Amygdala (tissue), 56 donors: ENCODE results near the gene FEM1B.

Experiments used
- DNase-seq, 56 donors: peaks; one replicate each; lab custom pipeline; 2025; lab: John Stamatoyannopoulos, UW

Gene FEM1B

GRCh38 chr15:68279779-68280753, 2.5 kb downstream of the FEM1B start:
- no peak for DNase-seq

GRCh38 chr15:68281008-68281407, 3.5 kb downstream of the FEM1B start:
- DNase-seq: no peak

DNA sequence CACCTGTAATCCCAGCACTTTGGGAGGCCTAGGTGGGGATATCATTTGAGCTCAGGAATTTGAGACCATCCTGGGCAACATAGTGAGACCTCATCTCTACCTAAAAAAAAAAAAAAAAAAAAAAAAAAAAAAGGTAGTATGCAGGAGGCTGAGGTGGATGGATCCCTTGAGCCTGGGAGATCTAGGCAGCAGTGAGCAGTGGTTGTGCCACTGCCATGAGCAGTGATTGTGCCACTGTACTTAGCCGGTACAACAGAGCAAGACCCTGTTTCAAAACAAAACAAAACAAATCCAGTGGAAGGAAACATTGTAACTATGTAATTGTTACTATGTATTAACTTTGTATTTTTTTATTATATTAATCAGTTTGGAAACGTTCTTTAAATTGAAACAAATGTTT, 5.9 kb downstream of the FEM1B start:
- no peak for DNase-seq

DNA sequence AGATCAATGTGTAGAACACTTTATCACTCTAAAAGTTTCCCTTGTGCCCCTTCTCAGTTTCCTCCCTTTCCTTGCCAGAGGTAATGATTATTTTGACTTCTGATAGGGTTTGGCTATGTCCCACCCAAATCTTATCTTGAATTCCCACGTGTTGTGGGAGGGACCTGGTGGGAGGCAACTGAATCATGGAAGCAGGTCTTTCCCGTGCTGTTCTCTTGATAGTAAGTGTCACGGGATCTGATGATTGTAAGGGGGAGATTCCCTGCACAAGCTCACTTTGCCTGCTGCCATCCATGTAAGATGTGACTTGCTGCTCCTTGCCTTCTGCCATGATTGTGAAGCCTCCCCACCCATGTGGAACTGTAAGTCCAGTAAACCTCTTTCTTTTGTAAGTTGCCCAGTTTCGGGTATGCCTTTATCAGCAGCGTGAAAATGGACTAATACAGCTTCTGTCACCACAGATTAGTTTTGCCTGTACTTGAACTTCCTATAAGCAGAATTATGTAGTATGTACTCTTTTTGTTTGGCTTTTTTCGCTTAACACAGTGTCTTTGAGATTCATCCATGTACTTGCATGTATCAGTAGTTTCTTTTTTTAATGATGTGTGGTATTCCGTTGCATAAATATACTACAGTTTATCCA, 7.2 kb downstream of the FEM1B start:
- DNase-seq: no peak

GRCh38 chr15:68285259-68285980, 7.9 kb downstream of the FEM1B start:
- DNase-seq: no peak

DNA sequence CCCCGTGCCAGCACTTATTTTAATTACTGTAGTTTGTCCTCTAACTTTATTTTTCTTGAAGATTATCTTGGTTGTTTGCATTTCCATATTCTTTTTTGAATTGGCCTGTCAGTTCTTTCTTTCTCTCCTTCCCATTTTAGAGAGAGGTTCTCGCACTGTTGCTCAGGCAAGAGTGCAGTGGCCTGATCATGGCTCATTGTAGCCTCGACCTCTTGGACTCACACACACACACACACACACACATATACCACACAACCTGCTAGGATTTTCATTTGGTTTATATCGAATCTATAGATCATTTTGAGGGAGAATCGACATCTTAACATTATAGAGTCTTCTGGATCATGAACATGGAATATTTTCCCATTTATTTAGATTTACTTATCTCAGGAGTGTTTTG, 8.7 kb downstream of the FEM1B start:
- no peak for DNase-seq

- no peak for DNase-seq
Observed at GRCh38 chr15:68289057-68289456, 11.5 kb downstream of the FEM1B start.

- no peak for DNase-seq
Observed at GRCh38 chr15:68289621-68290352, 12.2 kb downstream of the FEM1B start.

- DNase-seq: no peak
Observed at GRCh38 chr15:68290715-68291114, 13.2 kb downstream of the FEM1B start.

- DNase-seq: no peak
Observed at GRCh38 chr15:68292157-68292781, 14.7 kb downstream of the FEM1B start.

DNA sequence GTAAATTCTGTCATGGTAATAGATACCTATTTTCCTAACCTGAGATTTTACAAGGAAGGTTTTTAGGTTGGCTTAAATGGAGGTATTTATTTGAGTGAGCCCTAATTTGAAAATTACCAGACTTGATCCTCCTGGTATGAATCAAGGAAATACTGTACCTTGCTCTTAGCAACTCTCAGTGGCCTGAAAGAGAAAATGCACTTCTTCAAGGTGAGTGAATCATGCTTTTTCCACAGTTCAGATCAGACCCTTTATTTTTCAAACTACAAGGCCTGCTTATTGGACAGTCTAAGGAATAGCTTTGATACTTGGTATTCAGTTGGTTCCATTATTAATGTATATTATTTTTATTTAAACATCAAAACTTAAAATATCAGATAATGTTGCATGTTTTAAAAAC, 15.4 kb downstream of the FEM1B start:
- no peak for DNase-seq

DNA sequence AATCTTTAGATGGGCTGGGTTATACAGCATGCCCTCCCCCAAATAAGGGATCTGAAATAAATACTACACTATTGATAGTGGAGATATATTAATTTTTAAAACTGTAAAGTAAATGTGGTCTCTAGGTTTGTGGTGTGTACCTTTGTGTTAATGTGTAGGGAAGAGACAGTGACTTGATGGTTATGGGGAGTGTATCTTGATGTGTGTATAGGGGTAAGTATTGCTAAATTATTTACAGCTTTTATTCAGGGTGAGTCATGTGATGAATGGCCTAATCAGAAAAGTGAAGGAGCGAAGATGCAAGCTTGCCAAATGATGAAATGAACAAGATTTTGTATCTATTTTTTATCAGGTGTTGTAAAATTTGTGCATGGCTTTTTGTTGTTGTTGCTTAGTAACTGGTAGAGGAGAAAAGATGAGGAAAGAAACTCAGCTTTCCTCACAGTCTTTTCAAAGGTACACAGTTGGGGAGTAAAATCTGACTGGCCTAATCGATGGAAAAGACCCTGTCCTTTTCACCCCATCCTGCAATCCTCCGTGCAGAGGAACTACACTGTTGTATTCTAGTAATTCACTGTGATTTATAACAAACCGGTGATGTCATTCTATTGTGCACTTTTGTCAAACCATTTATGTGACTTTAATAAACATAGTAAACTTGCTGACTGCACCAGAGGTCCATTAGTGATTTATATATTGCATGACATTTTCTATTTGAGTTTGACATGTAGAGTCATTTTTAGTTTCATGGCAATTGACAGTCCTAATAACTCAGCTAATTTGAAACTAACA, 17.7 kb downstream of the FEM1B start:
- no peak for DNase-seq

GRCh38 chr15:68298336-68298735, 20.8 kb downstream of the FEM1B start:
- DNase-seq: no peak

- DNase-seq: no peak
Observed at GRCh38 chr15:68298882-68299381, 21.4 kb downstream of the FEM1B start.

DNA sequence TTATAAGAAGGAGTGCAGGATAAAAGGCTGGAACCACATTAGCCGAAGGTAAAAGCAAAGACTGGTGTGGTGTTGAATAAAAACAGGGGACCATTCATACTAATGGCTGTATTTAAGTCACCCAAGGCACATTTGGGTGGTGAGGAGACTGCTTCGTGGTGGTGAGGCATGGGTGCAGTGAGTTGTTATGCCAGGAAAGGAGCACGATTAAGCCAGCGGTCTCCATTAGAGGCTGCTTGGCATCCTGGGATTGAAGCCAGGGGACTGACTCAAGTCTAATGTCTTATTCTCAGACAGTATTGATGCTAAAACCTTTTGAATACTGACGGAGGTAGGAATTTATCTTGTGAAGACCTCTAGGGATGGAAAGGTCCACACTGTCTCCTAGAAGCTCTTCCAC, 21.9 kb downstream of the FEM1B start:
- no peak for DNase-seq

- no peak for DNase-seq
Observed at GRCh38 chr15:68300115-68300940, 22.8 kb downstream of the FEM1B start.

- no peak for DNase-seq
Observed at GRCh38 chr15:68301301-68301700, 23.8 kb downstream of the FEM1B start.

GRCh38 chr15:68302729-68303128, 25.2 kb downstream of the FEM1B start:
- no peak for DNase-seq
